ENCODE data around the gene PSEN2.

The PSEN2 gene

GRCh38 chr1:226945106-226945857 lies 74.9 kb downstream of the PSEN2 start:
- H3K4me3 ChIP-seq (ENCODE audit: low read depth, low read length), result no peak overlapping the region
- CTCF ChIA-PET, result no interaction called here
- no peak for DNase-seq (ENCODE audit: low read depth, low spot score)
- POLR2A ChIA-PET, result no interaction called here
- no peak for TF ChIP-seq CTCF (IDR thresholded peaks at IDR 0.05; ENCODE audit: insufficient read depth, low read length, missing control alignments)

Measured in AG04449 (cell line).